HCT116 (cell line): ENCODE data around the gene CLIC3. TPM values are rescaled to one million over a fixed set of nuclear protein-coding genes. Genes with fewer than 3 reads are reported as not detected.

ENCODE experiments used
- ATAC-seq: fragments of 200-7000 bp; cut with Tn5 transposase; 2 replicates; pipeline ENCODE4 v1.9.1; 2020; ENCODE audit warnings: mild to moderate bottlenecking, moderate library complexity
- BruUV-seq: library from RNA; stranded (reverse); fragments of 400-500 nt; replicated peaks from 2 replicates; lab custom pipeline; 2021; lab: Mats Ljungman, UMichigan
- CTCF ChIA-PET: fragments of 300-600 bp; sonication (Branson Sonifier 250); formaldehyde crosslinking; loops from one replicate; lab custom pipeline; 2021; ENCODE audit warnings: antibody characterized with exemption; lab: Charles Lee
- POLR2A ChIA-PET: fragments of 300-600, 350-600 bp; sonication (Branson Sonifier 250); formaldehyde crosslinking; loops from one replicate; lab custom pipeline; 2021; ENCODE audit warnings: antibody characterized with exemption; lab: Charles Lee
- RAD21 ChIA-PET, 2 experiments: fragments of 300-600 bp; sonication (Branson Sonifier 250); formaldehyde crosslinking; loops; one replicate each; lab custom pipeline; 2023; ENCODE audit warnings: low total read pairs in 2 of 2; ENCODE audit not compliant: uncharacterized antibody in 2 of 2, unreplicated experiment in 2 of 2, low non-redundant PET in 1 of 2; lab: Charles Lee
- DNase-seq: peaks from one replicate; pipeline ENCODE4 v3.0.0-alpha.2; 2010; ENCODE audit warnings: low read depth, low spot score
- H2AFZ ChIP-seq: fragments of 200-600 bp; shearing (Covaris generic), sonication (generic); 2 replicates; pipeline ENCODE4 v1.6.1; 2017; ENCODE audit warnings: low read depth, mixed run types, mixed read lengths, antibody characterized with exemption, low read length; ENCODE audit not compliant: poor library complexity, severe bottlenecking
- H3K27ac ChIP-seq: 2 replicates; pipeline ENCODE4 v1.5.1; 2012; ENCODE audit warnings: low read depth, low read length
- H3K27me3 ChIP-seq: fragments of 200-600 bp; sonication (generic); 2 replicates; pipeline ENCODE4 v1.6.1; 2016; ENCODE audit warnings: mixed run types, low read length, mixed read lengths; ENCODE audit not compliant: insufficient read depth
- H3K36me3 ChIP-seq, 2 experiments: fragments of 200-500 bp in 1 of 2; fragments of 200-600 bp in 1 of 2; sonication (Bioruptor generic) in 1 of 2; sonication (generic) in 1 of 2; 2 replicates each; pipeline versions ENCODE4 v1.5.1 to v1.6.1; 2014 to 2016; ENCODE audit warnings: low read length in 2 of 2, inconsistent platforms in 1 of 2, mixed read lengths in 1 of 2, mixed run types in 1 of 2; ENCODE audit not compliant: insufficient read depth in 2 of 2, control insufficient read depth in 1 of 2
- H3K4me1 ChIP-seq, 2 experiments: fragments of 200-600 bp in 1 of 2; sonication (generic) in 1 of 2; 2 replicates each; pipeline versions ENCODE4 v1.5.1 to v1.6.1; 2012 to 2017; ENCODE audit warnings: low read length in 2 of 2, inconsistent platforms in 1 of 2, mild to moderate bottlenecking in 1 of 2, mixed read lengths in 1 of 2, mixed run types in 1 of 2, moderate library complexity in 1 of 2; ENCODE audit not compliant: insufficient read depth in 2 of 2, control insufficient read depth in 1 of 2
- H3K4me2 ChIP-seq: fragments of 200-600 bp; sonication (generic); 2 replicates; pipeline ENCODE4 v1.6.1; 2017; ENCODE audit warnings: mixed run types, low read length, mixed read lengths
- H3K4me3 ChIP-seq, 2 experiments: fragments of 200-600 bp in 1 of 2; sonication (generic) in 1 of 2; replicated peaks in 1 of 2; 2 replicates each; pipeline ENCODE4 v1.5.1; 2011 to 2016; ENCODE audit warnings: low read length in 2 of 2, control low read depth in 1 of 2, low read depth in 1 of 2, mild to moderate bottlenecking in 1 of 2, mixed read lengths in 1 of 2, mixed run types in 1 of 2
- H3K79me2 ChIP-seq: fragments of 200-600 bp; sonication (generic); 2 replicates; pipeline ENCODE4 v1.6.1; 2017; ENCODE audit warnings: mild to moderate bottlenecking, mixed run types, low read length, moderate library complexity, mixed read lengths; ENCODE audit not compliant: insufficient read depth
- H3K9ac ChIP-seq: fragments of 200-600 bp; sonication (generic); 2 replicates; pipeline ENCODE4 v1.6.1; 2016; ENCODE audit warnings: low read length, mixed read lengths
- H3K9me2 ChIP-seq: fragments of 200-600 bp; sonication (generic), shearing (Covaris generic); 2 replicates; pipeline ENCODE4 v1.6.1; 2017; ENCODE audit warnings: mixed run types, mild to moderate bottlenecking, moderate library complexity; ENCODE audit not compliant: insufficient read depth
- H3K9me3 ChIP-seq, 2 experiments: fragments of 200-500 bp in 1 of 2; fragments of 200-600 bp in 1 of 2; sonication (Bioruptor generic) in 1 of 2; sonication (generic) in 1 of 2; 2 replicates each; pipeline ENCODE4 v1.6.1; 2014 to 2017; ENCODE audit warnings: low read length in 2 of 2, mixed read lengths in 2 of 2, inconsistent platforms in 1 of 2, low read depth in 1 of 2, mild to moderate bottlenecking in 1 of 2, mixed run types in 1 of 2, moderate library complexity in 1 of 2; ENCODE audit not compliant: control insufficient read depth in 1 of 2, insufficient read depth in 1 of 2
- H4K20me1 ChIP-seq: fragments of 200-600 bp; sonication (generic), shearing (Covaris generic); 2 replicates; pipeline ENCODE4 v1.6.1; 2017; ENCODE audit warnings: mixed run types, mild to moderate bottlenecking, moderate library complexity; ENCODE audit not compliant: insufficient read depth
- ATF3 ChIP-seq: IDR thresholded peaks from 2 replicates; pipeline ENCODE4 v1.6.1; 2012
- CBX3 ChIP-seq: IDR thresholded peaks from 2 replicates; pipeline ENCODE4 v1.6.1; 2012; ENCODE audit warnings: low read depth
- CEBPB ChIP-seq: IDR thresholded peaks from 2 replicates; pipeline ENCODE4 v1.6.1; 2012; ENCODE audit warnings: low read depth
- CTCF ChIP-seq, 3 experiments: fragments of 200-600 bp in 1 of 3; sonication (generic) in 1 of 3; IDR thresholded peaks in 2 of 3; conservative IDR thresholded peaks in 1 of 3; 2 replicates each; pipeline ENCODE4 v1.5.1; 2012 to 2017; ENCODE audit warnings: low read depth in 2 of 3, low read length in 2 of 3, antibody characterized with exemption in 1 of 3, borderline replicate concordance in 1 of 3, control low read depth in 1 of 3, mild to moderate bottlenecking in 1 of 3, mixed read lengths in 1 of 3, mixed run types in 1 of 3, moderate library complexity in 1 of 3; ENCODE audit not compliant: insufficient read depth in 1 of 3
- EGR1 ChIP-seq: IDR thresholded peaks from 2 replicates; pipeline ENCODE4 v1.6.1; 2012; ENCODE audit warnings: low read depth
- ELF1 ChIP-seq: IDR thresholded peaks from 2 replicates; pipeline ENCODE4 v1.6.1; 2012; ENCODE audit warnings: low read depth, borderline replicate concordance
- EZH2 ChIP-seq: fragments of 200-600 bp; sonication (generic); IDR thresholded peaks from 2 replicates; pipeline ENCODE4 v1.6.1; 2017; ENCODE audit warnings: antibody characterized with exemption, mixed run types
- EZH2phosphoT487 ChIP-seq: fragments of 200-600 bp; IDR thresholded peaks from 2 replicates; pipeline ENCODE4 v1.6.1; 2018; ENCODE audit warnings: antibody characterized with exemption, borderline replicate concordance
- FOSL1 ChIP-seq: IDR thresholded peaks from 2 replicates; pipeline ENCODE4 v1.6.1; 2012; ENCODE audit warnings: low read depth
- JUND ChIP-seq: IDR thresholded peaks from 2 replicates; pipeline ENCODE4 v1.6.1; 2012
- POLR2A ChIP-seq: IDR thresholded peaks from 2 replicates; pipeline ENCODE4 v1.7.0; 2011; ENCODE audit warnings: borderline replicate concordance; ENCODE audit not compliant: insufficient read depth, insufficient read length; ENCODE audit errors: extremely low read depth
- POLR2AphosphoS5 ChIP-seq: IDR thresholded peaks from 2 replicates; pipeline ENCODE4 v1.6.1; 2011; ENCODE audit warnings: mild to moderate bottlenecking, low read depth, low read length, moderate library complexity
- RAD21 ChIP-seq: IDR thresholded peaks from 2 replicates; pipeline ENCODE4 v1.6.1; 2012; ENCODE audit warnings: low read depth, mild to moderate bottlenecking
- REST ChIP-seq: IDR thresholded peaks from 2 replicates; pipeline ENCODE4 v1.6.1; 2012; ENCODE audit warnings: low read depth
- SRF ChIP-seq: IDR thresholded peaks from 2 replicates; pipeline ENCODE4 v1.6.1; 2012; ENCODE audit warnings: low read depth
- TCF7L2 ChIP-seq: IDR thresholded peaks from 2 replicates; pipeline ENCODE4 v1.7.0; 2011; ENCODE audit warnings: borderline replicate concordance, inconsistent platforms; ENCODE audit not compliant: insufficient read depth, insufficient read length; ENCODE audit errors: extremely low read depth
- YY1 ChIP-seq: IDR thresholded peaks from 2 replicates; pipeline ENCODE4 v1.6.1; 2011; ENCODE audit warnings: low read length, low read depth, moderate library complexity, mild to moderate bottlenecking; ENCODE audit not compliant: insufficient replicate concordance; ENCODE audit errors: extremely low read depth
- ZBTB33 ChIP-seq: IDR thresholded peaks from 2 replicates; pipeline ENCODE4 v1.6.1; 2011; ENCODE audit warnings: mild to moderate bottlenecking, low read length, moderate library complexity; ENCODE audit not compliant: insufficient replicate concordance; ENCODE audit errors: extremely low read depth
- ZFX ChIP-seq: fragments of 450-650 bp; IDR thresholded peaks from 2 replicates; pipeline ENCODE4 v1.6.1; 2017
- ZNF274 ChIP-seq: fragments of 200-500 bp; sonication (Bioruptor generic); IDR thresholded peaks from 2 replicates; pipeline ENCODE4 v1.6.1; 2014; ENCODE audit warnings: mild to moderate bottlenecking, low read depth, low read length, inconsistent platforms
- intact Hi-C: fragments of 100-400 bp; cut with micrococcal nuclease; formaldehyde crosslinking; loops from 2 replicates; pipeline ENCODE4 v1.10.0; 2022
- total RNA-seq: library from RNA; stranded (reverse); gene quantifications from one replicate; pipeline ENCODE4 v1.2.1, GENCODE V29; 2021; ENCODE audit not compliant: unreplicated experiment

CLIC3 gene
- total RNA-seq, 1 experiment from 2014 or later, result 8.4 TPM

- Histone ChIP-seq H3K27me3 (no peaks in the 10 kb centered on the region), H4K20me1 (no peaks in the 10 kb centered on the region), H3K9me3 (no peaks in the 10 kb centered on the region), H3K36me3 (peaks cover 0 to 3% of the 10 kb centered on the region in 2 experiments; a peak in 1 of 4 replicates), H2AFZ (no peak overlapping the region), H3K27ac (peak overlapping the region; percentile 47; the same call in 1 of the 2 replicates), H3K4me1 (peaks cover 28 to 40% of the 10 kb centered on the region in 2 experiments; a peak in 3 of 4 replicates), H3K9ac (no peak overlapping the region), H3K9me2 (no peaks in the 10 kb centered on the region), H3K4me3 (no peak overlapping the region), H3K79me2 (peaks cover 31% of the 10 kb centered on the region), H3K4me2 (no peak overlapping the region)
- ChIA-PET RAD21 (interaction anchor here in 1 of 2 experiments (0.6 kb wide), 1 partner anchor 140 kb away, joined by 3 read pairs; no protein-coding TSS in a partner anchor), POLR2A (no interaction called here), CTCF (interaction anchor here (1.8 kb wide), 1 partner anchor 12 kb away, joined by 14 read pairs; no protein-coding TSS in a partner anchor)
- TF ChIP-seq ZFX (no peak), ZBTB33 (no peak), ZNF274 (no peak), CEBPB (no peak), CTCF (IDR thresholded peaks at IDR 0.05 in 2 of 3, conservative IDR thresholded peaks at IDR 0.05 in 1 of 3; ENCODE audit: borderline replicate concordance in 1 of 3, insufficient read depth in 1 of 3, low read depth in 2 of 3, low read length in 2 of 3) (no peak), POLR2A (no peak), EGR1 (no peak), RAD21 (no peak), TCF7L2 (no peak), ELF1 (no peak), EZH2phosphoT487 (no peak), REST (no peak), EZH2 (no peak), ATF3 (no peak), YY1 (no peak), SRF (no peak), POLR2AphosphoS5 (no peak), JUND (no peak), CBX3 (no peak), FOSL1 (no peak)
- intact Hi-C loops, result no loop called here
- no peak for DNase-seq
- ATAC-seq, result no peak
- no TSS peak for BruUV-seq
Observed at GRCh38 chr9:137023157-137023556, 26.8 kb upstream of the CLIC3 start.
